Testis (tissue), 2 donors: ENCODE measurements around the gene EXOSC10.

Experiments
- CTCF ChIP-seq, 3 experiments: fragments of 450-650 bp in 2 of 3; fragments of 200-600 bp in 1 of 3; sonication (generic) in 1 of 3; IDR thresholded peaks; one replicate each; pipeline ENCODE4 v1.5.1; 2016 to 2019; ENCODE audit warnings: antibody characterized with exemption in 3 of 3, mild to moderate bottlenecking in 2 of 3, moderate library complexity in 1 of 3
- POLR2A ChIP-seq: fragments of 450-650 bp; IDR thresholded peaks from one replicate; pipeline ENCODE4 v1.6.1; 2017; ENCODE audit warnings: antibody characterized with exemption, mild to moderate bottlenecking, moderate library complexity

- TF ChIP-seq POLR2A = no peak
- no peak for TF ChIP-seq CTCF (IDR thresholded peaks at IDR 0.05)
These were observed 45.5 kb downstream of the EXOSC10 start for GRCh38 chr1:11054181-11054580.
